NCI-H2081 (cell line): ENCODE measurements around the gene LRIG1.

Source experiments
- DNase-seq, 2 experiments: peaks; one replicate each; lab custom pipeline; 2025; lab: John Stamatoyannopoulos, UW

Gene LRIG1

DNA sequence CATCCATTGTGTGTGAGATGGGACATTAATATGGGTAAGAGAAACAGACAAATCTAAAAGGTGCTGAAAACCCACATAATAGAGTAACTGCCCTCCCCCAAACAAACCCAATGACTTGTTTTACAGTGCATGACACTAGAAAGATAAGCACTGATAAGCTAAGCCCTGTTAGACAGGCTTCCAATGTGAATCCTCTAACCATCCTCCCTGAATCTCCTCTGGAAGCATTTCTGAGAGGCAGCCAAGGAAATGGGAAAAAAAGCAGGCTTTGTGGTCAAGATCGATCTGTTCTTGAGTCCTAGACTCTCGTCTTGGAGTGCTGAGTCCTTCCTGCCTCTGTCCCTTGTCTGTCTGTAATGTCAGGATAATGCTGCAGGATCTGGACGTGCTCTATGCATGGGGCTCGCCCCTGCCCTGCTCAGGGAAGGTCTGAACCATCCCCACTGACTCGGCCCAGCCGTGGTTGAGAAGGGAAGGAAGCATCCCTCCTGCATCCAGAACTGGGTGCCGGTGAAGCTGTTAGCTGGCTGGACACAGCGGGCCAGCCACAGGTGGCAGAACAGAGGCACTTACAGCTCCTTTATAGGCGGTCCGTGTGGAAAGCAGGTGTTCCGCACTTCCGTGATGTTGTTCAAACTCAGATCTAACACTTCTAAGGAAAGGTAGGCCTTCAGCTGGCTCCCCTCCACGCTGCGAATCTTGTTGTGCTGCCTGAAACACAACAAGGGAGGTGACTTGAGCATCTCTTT is 84.1 kb downstream of the LRIG1 start:
- DNase-seq = no peak

- no peak for DNase-seq
Observed at GRCh38 chr3:66415867-66416428, 84.9 kb downstream of the LRIG1 start.

DNA sequence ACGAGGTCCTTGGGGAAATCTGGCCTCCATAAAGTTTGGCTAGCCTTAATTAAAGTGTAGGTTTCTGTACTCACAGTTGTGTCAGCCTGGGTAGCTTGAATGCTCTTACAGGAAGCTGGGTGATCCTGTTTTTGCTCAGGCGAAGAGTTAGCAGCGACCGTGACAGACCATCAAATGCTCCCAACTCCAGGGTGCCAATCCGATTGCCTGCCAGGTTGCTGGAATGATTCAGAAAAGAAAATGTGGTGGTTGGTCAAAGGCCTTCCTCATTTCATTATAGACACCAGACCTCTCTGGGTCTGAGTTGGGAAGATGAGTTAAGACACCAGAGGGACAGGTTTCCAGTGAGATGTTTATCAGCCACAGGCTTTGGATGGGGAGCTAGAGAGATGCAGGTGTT is 86.0 kb downstream of the LRIG1 start:
- DNase-seq = no peak

- no peak for DNase-seq
Observed at GRCh38 chr3:66413151-66413751, 87.6 kb downstream of the LRIG1 start.

DNA sequence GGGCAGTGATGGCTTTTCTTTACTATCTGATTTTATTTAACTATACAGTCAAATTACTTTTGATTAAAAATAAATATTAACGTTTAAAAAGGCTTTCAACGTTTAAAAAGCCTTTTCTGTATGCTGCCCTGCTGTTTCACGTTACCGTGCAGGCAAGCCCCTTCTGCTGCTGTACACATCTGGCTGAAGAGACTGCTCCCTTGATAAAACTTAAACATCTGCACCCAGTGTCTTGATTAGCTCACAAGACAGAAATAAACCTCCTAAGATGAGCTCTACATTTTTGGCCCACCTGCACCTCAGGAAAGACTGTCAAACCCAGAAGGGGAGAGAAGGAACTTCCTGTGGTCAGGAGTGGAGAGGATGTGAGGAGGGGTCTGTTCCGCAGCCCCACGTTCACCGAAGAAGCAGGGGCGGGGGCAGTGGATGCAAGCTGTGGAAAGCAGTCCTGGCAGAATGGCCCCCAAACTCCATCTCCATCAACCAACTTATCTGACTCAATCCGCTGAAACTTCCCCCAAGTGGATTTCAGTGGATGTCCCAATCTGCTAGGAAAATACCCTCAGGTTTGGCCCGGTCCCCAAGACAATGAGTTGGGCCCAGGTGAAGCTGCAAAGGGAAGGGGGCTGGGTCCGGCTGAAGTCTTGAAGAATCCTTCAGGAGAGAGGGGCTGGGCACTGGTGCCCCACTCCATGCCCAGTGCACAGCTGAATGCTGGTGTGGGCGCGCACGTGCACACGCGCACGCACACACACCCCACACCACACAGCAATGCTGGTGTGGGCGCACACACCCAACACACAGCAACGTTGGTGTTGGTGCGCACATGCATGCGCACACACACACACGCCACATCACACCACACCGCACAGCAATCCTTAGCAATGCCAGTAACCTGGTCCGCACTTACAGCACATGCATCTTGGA is 88.6 kb downstream of the LRIG1 start:
- DNase-seq = no peak

- no peak for DNase-seq
Observed at GRCh38 chr3:66411474-66411873, 89.3 kb downstream of the LRIG1 start.

GRCh38 chr3:66410976-66411375 is 89.8 kb downstream of the LRIG1 start:
- no peak for DNase-seq

DNA sequence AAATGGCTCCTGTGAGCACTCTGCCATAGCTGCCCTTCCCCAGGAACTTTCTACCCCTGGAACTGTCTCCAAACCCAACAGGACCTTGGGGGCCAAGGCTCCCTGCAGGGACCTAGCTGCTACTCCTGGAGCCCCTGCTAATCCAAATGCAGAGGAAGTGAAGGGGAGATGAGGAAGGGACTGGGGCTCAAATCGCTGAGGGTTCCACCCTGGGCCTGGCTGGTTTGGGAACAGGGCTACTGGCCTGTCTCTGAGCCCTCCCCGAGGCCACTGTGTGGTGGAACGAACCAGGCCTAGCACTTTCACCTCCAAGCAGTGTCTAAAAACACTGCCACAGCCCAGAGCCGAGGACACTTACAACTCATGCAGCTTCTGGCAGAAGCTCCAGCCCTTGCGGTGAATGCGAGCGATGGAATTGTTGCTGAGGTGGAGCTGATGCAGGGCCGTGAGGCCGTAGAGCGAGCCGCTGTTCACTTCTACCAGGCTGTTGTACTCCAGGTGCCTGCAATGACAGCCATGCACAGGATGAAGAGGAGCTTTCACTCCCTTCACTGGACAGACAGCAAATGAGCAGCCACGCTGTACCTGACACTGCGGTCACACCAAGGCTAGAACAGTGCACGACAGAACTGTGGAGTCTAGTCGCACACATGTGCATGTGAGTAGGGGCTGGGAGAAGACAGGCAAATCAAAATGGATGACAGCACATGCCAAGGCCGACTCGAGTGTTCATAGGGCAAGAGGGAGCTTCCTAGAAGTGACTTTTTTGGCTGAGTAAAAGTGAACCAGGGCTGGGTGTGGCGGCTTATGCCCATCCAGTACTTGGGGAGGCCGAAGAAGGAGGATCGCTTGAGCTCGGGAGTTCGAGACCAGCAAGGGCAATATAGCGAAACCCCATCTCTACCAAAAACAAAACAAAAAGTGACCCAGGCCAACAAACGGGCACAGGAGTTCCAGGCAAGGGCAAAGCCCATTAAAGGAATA is 90.8 kb downstream of the LRIG1 start:
- DNase-seq = no peak

GRCh38 chr3:66407611-66408218 is 93.1 kb downstream of the LRIG1 start:
- DNase-seq = peak; percentile 37 to 52

DNA sequence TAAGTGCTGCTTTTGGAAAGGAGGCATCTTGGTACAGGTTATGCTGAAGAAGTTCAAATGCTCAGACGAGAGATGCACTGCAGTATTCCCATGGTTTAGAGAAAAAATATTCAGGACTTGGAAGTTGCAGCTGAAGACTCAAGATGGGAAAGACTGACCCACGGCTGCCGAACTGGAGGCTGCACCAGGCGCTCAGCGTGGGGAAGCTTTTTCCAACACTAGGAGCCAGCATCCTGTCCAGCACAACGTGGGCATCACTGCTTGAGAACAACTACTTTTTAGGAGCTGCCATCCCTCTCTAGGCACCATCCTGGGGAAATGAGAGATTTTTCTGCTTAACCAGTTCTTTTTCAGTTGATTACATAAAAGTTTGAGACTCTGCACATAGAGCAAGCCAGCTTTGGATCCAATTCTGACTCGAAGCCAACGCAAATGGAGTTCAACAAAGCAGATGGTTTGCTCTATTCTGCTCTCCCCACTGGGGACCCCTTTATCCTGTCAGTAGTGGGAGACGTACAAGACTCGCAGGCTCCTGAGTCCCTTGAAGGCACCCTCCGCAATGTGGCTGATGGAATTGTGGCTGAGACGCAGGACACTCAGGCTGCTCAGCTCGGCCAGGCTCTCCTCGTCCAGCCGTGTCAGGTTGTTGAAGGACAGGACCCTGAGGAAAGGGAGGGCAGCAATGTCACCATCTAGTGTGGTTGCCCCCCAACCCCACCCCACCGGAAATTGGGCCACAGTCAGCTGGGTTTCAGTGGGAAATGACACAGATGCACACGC is 93.8 kb downstream of the LRIG1 start:
- DNase-seq = no peak

- DNase-seq = no peak
Observed at GRCh38 chr3:66406163-66406562, 94.7 kb downstream of the LRIG1 start.

DNA sequence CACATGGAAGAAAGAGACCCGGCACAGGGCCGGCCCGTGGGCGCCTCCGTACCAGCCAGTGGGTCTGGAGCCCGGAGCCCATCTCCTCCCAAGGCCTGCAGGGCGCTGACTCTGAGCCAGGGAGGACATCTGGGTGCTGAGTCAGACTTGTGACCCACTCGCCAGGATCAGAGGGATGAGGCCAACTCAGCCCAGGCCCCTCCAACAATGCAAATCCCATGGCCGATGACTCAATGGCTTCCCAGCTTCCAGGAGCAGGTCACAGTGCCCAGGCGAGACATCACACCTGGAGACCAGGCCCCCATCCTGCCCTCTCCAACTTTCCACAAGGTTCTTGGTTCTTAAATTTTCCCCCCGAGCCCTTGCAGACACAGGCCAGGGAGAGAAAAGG is 95.1 kb downstream of the LRIG1 start:
- no peak for DNase-seq

DNA sequence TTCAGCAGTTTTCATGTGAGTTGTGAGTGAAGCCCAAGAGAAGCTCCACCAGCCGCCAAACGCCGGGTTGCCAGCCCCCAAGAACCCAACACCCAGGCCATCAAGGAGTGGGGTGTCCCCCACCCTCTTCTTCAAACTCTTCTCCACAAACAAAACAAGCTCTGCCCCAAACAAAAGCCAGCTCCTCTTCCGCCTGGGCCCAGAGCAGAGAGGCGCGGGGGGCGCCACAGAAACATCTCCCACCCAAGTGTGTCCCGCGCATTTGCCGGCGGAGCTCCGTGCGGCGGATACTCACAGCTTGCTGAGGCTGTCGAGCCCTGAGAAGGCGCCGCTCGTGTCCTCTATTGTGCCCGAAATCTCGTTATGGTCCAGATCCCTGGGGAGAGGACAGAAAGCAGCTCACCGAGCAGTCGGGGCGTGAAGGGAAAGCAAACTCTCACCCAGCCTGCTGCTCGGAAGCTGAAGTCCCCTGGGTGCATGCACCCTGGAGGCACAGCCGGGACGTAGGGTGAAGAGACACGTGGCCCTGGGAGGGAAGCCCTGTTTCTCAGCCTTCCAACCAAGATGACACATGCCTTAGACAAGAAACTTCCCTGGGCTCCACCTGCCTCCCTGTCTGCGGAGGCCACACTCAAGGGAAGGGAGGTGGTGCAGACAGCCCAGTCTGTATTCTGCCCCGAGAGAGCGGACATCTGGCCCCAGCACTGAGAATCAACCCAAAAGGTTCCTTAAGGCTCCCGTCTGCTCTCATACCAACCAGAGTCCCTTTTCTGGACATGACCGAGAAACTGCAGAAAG is 95.7 kb downstream of the LRIG1 start:
- DNase-seq = no peak

DNA sequence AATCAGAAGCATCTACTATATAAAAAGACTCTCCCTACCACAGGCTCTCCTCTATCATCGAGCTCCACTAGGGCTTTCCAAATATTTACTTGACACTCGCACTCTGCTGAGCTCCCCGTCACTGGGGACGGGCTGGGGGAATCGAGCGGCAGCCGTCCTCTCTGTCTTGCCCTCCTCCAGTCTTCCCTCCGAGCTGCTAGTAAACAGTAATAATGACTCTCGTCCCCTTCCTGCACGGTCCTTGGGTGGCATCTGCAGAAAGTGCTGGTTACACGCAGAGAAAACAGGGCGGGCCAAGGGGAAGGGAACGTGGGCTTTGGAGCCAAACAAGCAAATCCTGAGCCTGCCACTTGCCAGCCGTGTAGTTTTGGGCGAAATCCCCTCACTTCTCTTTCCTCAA is 96.6 kb downstream of the LRIG1 start:
- no peak for DNase-seq

DNA sequence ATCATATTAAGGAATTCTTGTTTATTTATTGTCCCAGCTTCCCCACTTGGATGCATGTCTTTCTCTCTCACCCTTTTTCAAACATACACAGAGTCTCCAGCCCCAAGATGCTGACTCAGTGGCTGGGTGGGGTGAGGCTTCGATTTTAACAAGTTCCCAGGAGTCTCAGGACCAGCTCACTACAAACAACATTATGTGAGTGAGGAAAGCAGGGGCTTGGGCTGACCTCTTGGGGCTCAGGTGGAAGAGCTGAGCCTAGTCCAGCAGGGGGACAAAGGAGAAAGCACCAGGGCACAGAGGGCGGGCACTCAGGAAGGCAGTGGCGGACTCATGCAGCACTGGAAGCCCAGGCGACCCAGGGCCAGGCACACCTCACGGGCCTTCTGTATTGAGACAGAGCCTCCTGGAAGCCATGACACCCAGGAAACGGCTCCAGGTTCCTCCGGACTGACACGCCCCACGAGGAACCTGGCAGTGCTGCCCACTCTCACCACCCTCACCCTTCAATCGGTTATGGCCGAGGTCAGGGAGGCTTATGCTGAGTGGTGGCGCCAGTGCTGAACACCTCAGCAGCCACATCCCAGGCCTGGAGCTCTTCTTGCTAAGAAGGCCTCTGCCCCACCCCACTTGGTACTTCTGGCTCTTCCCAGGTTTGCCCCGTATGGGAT is 97.4 kb downstream of the LRIG1 start:
- no peak for DNase-seq

DNA sequence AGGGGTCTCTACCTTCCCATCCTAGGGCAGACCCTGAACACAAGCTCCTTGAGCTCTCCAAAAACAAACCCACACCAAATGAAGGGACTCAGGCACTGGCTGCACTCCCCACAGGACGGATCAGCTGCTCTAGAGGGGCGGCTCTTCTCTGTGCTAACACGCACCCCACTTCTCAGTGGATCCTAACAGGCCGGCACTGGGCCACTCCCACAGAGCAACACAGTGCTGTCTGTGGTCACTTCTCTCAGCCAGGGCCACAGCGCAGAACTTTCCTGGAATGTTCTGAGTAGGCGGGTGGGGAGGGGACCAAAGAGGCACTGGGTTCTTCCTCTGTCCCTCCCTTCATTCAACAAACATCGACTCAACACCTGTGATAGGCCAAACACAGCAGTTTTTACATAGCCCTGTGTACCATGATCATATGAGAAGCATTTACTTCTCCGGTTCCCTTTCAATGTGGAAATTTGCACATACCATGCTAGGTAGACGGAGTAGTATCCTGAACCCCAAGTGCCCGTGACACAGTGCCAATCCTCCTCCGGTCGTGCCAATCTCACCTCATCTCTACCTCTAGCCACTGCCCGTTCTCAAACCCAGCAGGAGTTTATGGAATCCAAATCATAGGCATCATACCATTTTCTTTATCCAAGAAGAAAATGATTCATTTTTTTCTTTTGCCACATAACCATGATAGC is 98.1 kb downstream of the LRIG1 start:
- DNase-seq = no peak

GRCh38 chr3:66401675-66402491 is 98.9 kb downstream of the LRIG1 start:
- DNase-seq = no peak
